ENCODE data around the gene MXRA8.

DNA sequence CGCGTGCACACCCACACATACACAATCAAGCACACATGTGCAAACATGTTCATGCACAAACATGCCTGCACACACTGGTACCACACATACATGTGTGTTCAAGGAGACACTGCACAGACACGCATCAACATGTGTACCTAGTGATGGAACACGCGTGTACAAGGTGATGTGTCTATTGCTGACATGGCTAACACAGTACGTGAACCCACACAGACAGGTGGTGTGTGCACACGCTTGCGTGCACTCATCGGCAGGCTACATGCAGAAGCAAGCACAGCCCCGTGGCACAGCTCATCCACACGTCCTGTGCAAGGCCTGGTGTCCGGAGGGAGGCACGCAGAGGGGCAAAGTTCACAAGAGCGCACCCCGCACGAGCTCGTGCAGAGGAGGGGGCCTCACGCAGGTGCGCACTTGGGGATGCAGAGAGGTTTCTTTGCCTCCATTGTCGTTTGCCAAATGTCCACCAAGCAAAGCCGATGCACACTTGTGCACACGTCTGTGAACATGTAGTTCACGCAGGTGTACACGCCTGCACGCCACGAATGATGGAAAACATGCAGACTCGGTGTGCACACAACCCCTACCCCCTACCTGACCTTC is 51.6 kb downstream of the MXRA8 start:
- TF ChIP-seq, protein P1, sequence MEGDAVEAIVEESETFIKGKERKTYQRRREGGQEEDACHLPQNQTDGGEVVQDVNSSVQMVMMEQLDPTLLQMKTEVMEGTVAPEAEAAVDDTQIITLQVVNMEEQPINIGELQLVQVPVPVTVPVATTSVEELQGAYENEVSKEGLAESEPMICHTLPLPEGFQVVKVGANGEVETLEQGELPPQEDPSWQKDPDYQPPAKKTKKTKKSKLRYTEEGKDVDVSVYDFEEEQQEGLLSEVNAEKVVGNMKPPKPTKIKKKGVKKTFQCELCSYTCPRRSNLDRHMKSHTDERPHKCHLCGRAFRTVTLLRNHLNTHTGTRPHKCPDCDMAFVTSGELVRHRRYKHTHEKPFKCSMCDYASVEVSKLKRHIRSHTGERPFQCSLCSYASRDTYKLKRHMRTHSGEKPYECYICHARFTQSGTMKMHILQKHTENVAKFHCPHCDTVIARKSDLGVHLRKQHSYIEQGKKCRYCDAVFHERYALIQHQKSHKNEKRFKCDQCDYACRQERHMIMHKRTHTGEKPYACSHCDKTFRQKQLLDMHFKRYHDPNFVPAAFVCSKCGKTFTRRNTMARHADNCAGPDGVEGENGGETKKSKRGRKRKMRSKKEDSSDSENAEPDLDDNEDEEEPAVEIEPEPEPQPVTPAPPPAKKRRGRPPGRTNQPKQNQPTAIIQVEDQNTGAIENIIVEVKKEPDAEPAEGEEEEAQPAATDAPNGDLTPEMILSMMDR (IDR thresholded peaks at IDR 0.05), result no peak
- TF ChIP-seq ZFX (IDR thresholded peaks at IDR 0.05; ENCODE audit: borderline replicate concordance), result no peak
